Testis (tissue), 3 donors: ENCODE results near the gene NRCAM. TPM values are rescaled to one million over a fixed set of nuclear protein-coding genes. Genes with fewer than 3 reads are reported as not detected.

Source experiments
- DNase-seq: peaks from one replicate; pipeline ENCODE4 v3.0.0-alpha.2; 2019
- H3K27ac ChIP-seq, 2 donors: fragments of 200-600 bp; sonication (generic); one replicate each; pipeline ENCODE4 v1.5.1; 2019
- H3K27me3 ChIP-seq: fragments of 200-600 bp; sonication (generic); one replicate; pipeline ENCODE4 v1.5.1; 2019
- H3K36me3 ChIP-seq: fragments of 200-600 bp; sonication (generic); one replicate; pipeline ENCODE4 v1.5.1; 2017; ENCODE audit warnings: low read depth; ENCODE audit errors: missing control alignments
- H3K4me1 ChIP-seq: fragments of 200-600 bp; sonication (generic); one replicate; pipeline ENCODE4 v1.5.1; 2019
- H3K4me3 ChIP-seq, 2 donors: fragments of 200-600 bp; sonication (generic); one replicate each; pipeline ENCODE4 v1.5.1; 2017 to 2019
- H3K9me3 ChIP-seq: fragments of 200-600 bp; sonication (generic); one replicate; pipeline ENCODE4 v1.5.1; 2017
- CTCF ChIP-seq, 3 experiments: fragments of 450-650 bp in 2 of 3; fragments of 200-600 bp in 1 of 3; sonication (generic) in 1 of 3; IDR thresholded peaks; one replicate each; pipeline ENCODE4 v1.5.1; 2016 to 2019; ENCODE audit warnings: antibody characterized with exemption in 3 of 3, mild to moderate bottlenecking in 2 of 3, moderate library complexity in 1 of 3
- POLR2A ChIP-seq: fragments of 450-650 bp; IDR thresholded peaks from one replicate; pipeline ENCODE4 v1.6.1; 2017; ENCODE audit warnings: antibody characterized with exemption, mild to moderate bottlenecking, moderate library complexity
- WGBS, 2 donors: methylation state at CpG; one replicate each; pipeline ENCODE4 v1.1.5; 2018; 5-methylcytosine and 5-hydroxymethylcytosine counted together
- intact Hi-C: fragments of 100-400 bp; cut with DNase I; formaldehyde crosslinking; loops from one replicate; pipeline ENCODE4 v1.15.1; 2023; ENCODE audit warnings: low total_unique reads
- polyA plus RNA-seq: library from polyadenylated mRNA; stranded (reverse); fragments of 350-450 nt; fragmentation: Illumina TruSeq; extraction: RNeasy Lipid Tissue Mini Kit (QIAGEN cat#74804); gene quantifications from one replicate; pipeline ENCODE4 v1.2.3, GENCODE V29; 2014; ENCODE audit warnings: low read depth, low replicate concordance; ENCODE audit not compliant: insufficient read depth
- total RNA-seq, 2 donors: library from RNA; depleted of rRNA; stranded (reverse); fragments of >200 nt; gene quantifications; one replicate each; pipeline ENCODE4 v1.2.3, GENCODE V29; 2016

Gene NRCAM
- total and polyA plus RNA-seq, 3 donors from 2014 or later = 7.4 to 11.4 (median 7.6) TPM

- intact Hi-C loops = no loop called here
- Histone ChIP-seq H3K9me3 (no peaks in the 10 kb centered on the region), H3K4me3 (no peak overlapping the region), H3K27ac (no peak overlapping the region), H3K36me3 (no peaks in the 10 kb centered on the region), H3K4me1 (no peaks in the 10 kb centered on the region), H3K27me3 (no peaks in the 10 kb centered on the region)
- DNase-seq = no peak
- TF ChIP-seq CTCF (IDR thresholded peaks at IDR 0.05) (no peak), POLR2A (no peak)
- 45 to 51% methylated on average over 3 of the region's 3 CpGs for WGBS, 2 donors
Observed at GRCh38 chr7:108461840-108462239, 5.6 kb upstream of the NRCAM start.

- Histone ChIP-seq H3K27me3 (no peaks in the 10 kb centered on the region), H3K9me3 (no peaks in the 10 kb centered on the region), H3K4me1 (no peaks in the 10 kb centered on the region), H3K27ac (no peak overlapping the region), H3K4me3 (no peak overlapping the region), H3K36me3 (no peaks in the 10 kb centered on the region)
- TF ChIP-seq POLR2A = no peak
- no peak for TF ChIP-seq CTCF (IDR thresholded peaks at IDR 0.05)
- WGBS, 2 donors = 79 to 93% methylated on average over 1 of the region's 1 CpG
- intact Hi-C loops = no loop called here
- DNase-seq = no peak
Observed at GRCh38 chr7:108460964-108461363, 4.7 kb upstream of the NRCAM start.

GRCh38 chr7:108459922-108460551 lies 3.8 kb upstream of the NRCAM start:
- peak; percentile 38 for DNase-seq
- Histone ChIP-seq H3K4me1 (no peaks in the 10 kb centered on the region), H3K9me3 (no peaks in the 10 kb centered on the region), H3K27me3 (no peaks in the 10 kb centered on the region), H3K36me3 (no peaks in the 10 kb centered on the region), H3K4me3 (no peak overlapping the region), H3K27ac (no peak overlapping the region)
- intact Hi-C loops = no loop called here
- TF ChIP-seq CTCF (IDR thresholded peaks at IDR 0.05) (peak in 1 of 3 experiments; percentile 18), POLR2A (no peak)
- 48 to 55% methylated on average over 3 of the region's 3 CpGs for WGBS, 2 donors

GRCh38 chr7:108457871-108458270 lies 1.6 kb upstream of the NRCAM start:
- no peak for TF ChIP-seq POLR2A
- no peak for TF ChIP-seq CTCF (IDR thresholded peaks at IDR 0.05)

More at GRCh38 chr7:108457871-108458270, 1.6 kb upstream of the NRCAM start:
- peaks cover 4% of the 10 kb centered on the region for H3K4me1 ChIP-seq
- no peak for DNase-seq
- H3K9me3 ChIP-seq = no peaks in the 10 kb centered on the region
- intact Hi-C loops = no loop called here
- H3K27ac ChIP-seq = no peak overlapping the region
- H3K27me3 ChIP-seq = no peaks in the 10 kb centered on the region
- H3K36me3 ChIP-seq = no peaks in the 10 kb centered on the region
- no peak overlapping the region for H3K4me3 ChIP-seq
